ENCODE measurements around the gene ZIC4. TPM values are rescaled to one million over a fixed set of nuclear protein-coding genes. Genes with fewer than 3 reads are reported as not detected.

Gene ZIC4
- total and polyA plus RNA-seq, 10 of the 15 experiments (the other 5 are each of a cell fraction or from before 2014, with no cell fraction given), result not detected

DNA sequence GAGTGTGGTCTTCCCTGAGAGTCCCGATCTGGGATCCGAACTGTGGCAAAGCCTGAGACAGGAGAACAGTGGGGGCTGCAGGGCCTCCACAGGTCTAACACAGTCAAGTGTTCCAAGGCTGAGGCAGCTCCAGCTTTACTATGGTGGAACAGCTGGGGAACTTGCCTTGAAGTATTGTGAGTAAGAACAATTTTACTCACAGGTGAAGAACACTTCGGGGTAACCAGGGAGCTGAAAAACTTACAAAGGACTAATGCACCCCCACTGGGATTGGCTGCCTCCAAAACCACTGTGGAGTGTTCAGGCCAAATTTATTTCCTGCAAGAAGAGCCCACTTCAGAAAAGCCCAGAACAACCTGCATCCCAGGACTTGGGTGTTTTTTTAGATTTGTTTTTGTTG lies 25.4 kb downstream of the ZIC4 start:
- TF ChIP-seq SMARCA5 (IDR thresholded peaks at IDR 0.05) (no peak), MEF2B (IDR thresholded peaks at IDR 0.05; ENCODE audit: partially characterized antibody, poor library complexity, severe bottlenecking) (no peak)
- FAIRE-seq, result no peak
- no peak overlapping the region for H3K27ac ChIP-seq (ENCODE audit: control insufficient read depth, insufficient read depth)
- no peaks in the 10 kb centered on the region for H3K4me1 ChIP-seq (ENCODE audit: control insufficient read depth, insufficient read depth, low read length)
- 3% methylated on average over 3 of the region's 3 CpGs for WGBS (ENCODE audit: insufficient coverage, insufficient replicate concordance, low lambda C conversion rate, missing lambda C conversion rate)
- no peak overlapping the region for H2AFZ ChIP-seq (ENCODE audit: control insufficient read depth, low read depth, low read length)
- H3K4me3 ChIP-seq, result no peak overlapping the region
- no peak overlapping the region for H3K4me2 ChIP-seq (ENCODE audit: control insufficient read depth, insufficient read depth)
- no TSS peak for BruUV-seq (replicated peaks)
- H3K9me3 ChIP-seq (replicated peaks; ENCODE audit: control insufficient read depth, insufficient read depth, low read length), result no peaks in the 10 kb centered on the region
- POLR2A ChIA-PET, result no interaction called here
- intact Hi-C loops (cut with micrococcal nuclease; ENCODE audit: unreplicated experiment) (loop anchor here (5.0 to 10.0 kb wide), 2 partner anchors 234 to 696 kb away; no protein-coding TSS in a partner anchor), in situ Hi-C loops (cut with MboI) (no loop called here)
- H3K9ac ChIP-seq (ENCODE audit: control insufficient read depth, insufficient read depth, low read length), result no peak overlapping the region
- no peaks in the 10 kb centered on the region for H3K79me2 ChIP-seq (ENCODE audit: control insufficient read depth, insufficient read depth, low read length)
- RAD21 ChIA-PET (ENCODE audit: unreplicated experiment), result interaction anchor here (1.1 to 2.5 kb wide), 2 partner anchors 565 to 696 kb away, joined by 3 to 8 read pairs; no protein-coding TSS in a partner anchor
- SMC1A ChIA-PET (ENCODE audit: uncharacterized antibody, unreplicated experiment), result no interaction called here
- H4K20me1 ChIP-seq (ENCODE audit: control insufficient read depth, insufficient read depth), result no peaks in the 10 kb centered on the region
- peaks cover 0 to 10% of the 10 kb centered on the region in 2 experiments; a peak in 3 of 4 replicates for H3K27me3 ChIP-seq (replicated peaks in 1 of 2; ENCODE audit: control insufficient read depth in 2 of 2, insufficient read depth in 2 of 2, low read length in 1 of 2)
- no peak for ATAC-seq
- no peak for DNase-seq (ENCODE audit: low read depth, low spot score)
- CTCF ChIA-PET, result interaction anchor here (0.7 to 4.7 kb wide), 2 partner anchors 433 to 697 kb away, joined by 3 to 47 read pairs; no protein-coding TSS in a partner anchor
- H3K36me3 ChIP-seq (ENCODE audit: control insufficient read depth in 2 of 2, insufficient read depth in 2 of 2, low read length in 1 of 2), result no peaks in the 10 kb centered on the region

DNA sequence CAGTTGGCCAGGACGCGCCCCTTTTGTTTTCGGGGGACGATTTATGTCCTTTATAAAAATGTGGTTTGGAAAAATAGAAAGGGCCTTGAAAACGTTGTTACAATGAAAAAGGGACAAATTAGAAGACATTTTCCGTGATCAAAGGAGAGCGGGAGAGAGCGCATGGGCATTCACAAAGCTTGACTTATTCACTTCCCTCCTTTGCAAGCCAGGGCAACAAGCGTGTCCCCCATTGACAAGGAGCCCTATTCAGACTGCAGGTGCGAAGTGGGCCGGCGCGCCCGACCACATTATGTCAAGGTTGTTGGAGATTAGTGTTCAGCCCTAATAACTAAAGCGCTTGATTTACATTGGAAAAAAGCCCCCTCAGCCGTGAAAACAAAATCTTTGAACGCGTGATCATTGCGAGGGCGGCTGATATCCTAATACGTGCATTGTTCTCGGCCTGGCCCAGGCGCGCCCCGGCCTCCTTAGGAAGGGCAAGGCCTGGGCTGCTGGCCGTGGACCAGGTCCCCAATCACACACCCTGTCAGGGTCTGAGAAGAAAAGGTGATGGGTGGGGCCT lies 25.9 kb downstream of the ZIC4 start:
- TF ChIP-seq NRF1 (conservative IDR thresholded peaks at IDR 0.05; ENCODE audit: low read depth, low read length), result no peak
- Histone ChIP-seq H4K20me1 (ENCODE audit: control insufficient read depth, insufficient read depth) (no peaks in the 10 kb centered on the region), H3K27me3 (replicated peaks in 1 of 2; ENCODE audit: control insufficient read depth in 2 of 2, insufficient read depth in 2 of 2, low read length in 1 of 2) (peaks cover 0 to 10% of the 10 kb centered on the region in 2 experiments; a peak in 3 of 4 replicates), H3K9me3 (replicated peaks; ENCODE audit: control insufficient read depth, insufficient read depth, low read length) (no peaks in the 10 kb centered on the region), H3K4me2 (ENCODE audit: control insufficient read depth, insufficient read depth) (no peak overlapping the region), H3K9ac (ENCODE audit: control insufficient read depth, insufficient read depth, low read length) (no peak overlapping the region), H2AFZ (ENCODE audit: control insufficient read depth, low read depth, low read length) (no peak overlapping the region), H3K27ac (ENCODE audit: control insufficient read depth, insufficient read depth) (no peak overlapping the region), H3K36me3 (ENCODE audit: control insufficient read depth in 2 of 2, insufficient read depth in 2 of 2, low read length in 1 of 2) (no peaks in the 10 kb centered on the region), H3K4me3 (no peak overlapping the region), H3K79me2 (ENCODE audit: control insufficient read depth, insufficient read depth, low read length) (no peaks in the 10 kb centered on the region), H3K4me1 (ENCODE audit: control insufficient read depth, insufficient read depth, low read length) (no peaks in the 10 kb centered on the region)
- no peak for DNase-seq (ENCODE audit: low read depth, low spot score)
- WGBS (ENCODE audit: insufficient coverage, insufficient replicate concordance, low lambda C conversion rate, missing lambda C conversion rate), result 38% methylated on average over 26 of the region's 26 CpGs
- intact Hi-C loops (cut with micrococcal nuclease; ENCODE audit: unreplicated experiment), result loop anchor here (5.0 to 10.0 kb wide), 2 partner anchors 234 to 697 kb away; no protein-coding TSS in a partner anchor
- no peak for ATAC-seq
- ChIA-PET RAD21 (ENCODE audit: unreplicated experiment) (interaction anchor here (1.1 to 2.5 kb wide), 2 partner anchors 566 to 697 kb away, joined by 3 to 8 read pairs; no protein-coding TSS in a partner anchor), SMC1A (ENCODE audit: uncharacterized antibody, unreplicated experiment) (no interaction called here), POLR2A (no interaction called here), CTCF (interaction anchor here (0.7 kb wide), 1 partner anchor 433 kb away, joined by 3 read pairs; no protein-coding TSS in a partner anchor)
- no peak for FAIRE-seq
- BruUV-seq (replicated peaks), result no TSS peak
- in situ Hi-C loops (cut with MboI), result no loop called here

Measured in GM12878 (cell line).